Effector memory CD8-positive, alpha-beta T cell (primary cell): ENCODE data around the gene RBBP5.
A peak's percentile ranks its signal among the peaks of the same experiment; 100 is the strongest.

Source experiments
- ATAC-seq: fragments of 150-1000 bp; cut with Tn5 transposase; replicated peaks from 2 replicates; pipeline ENCODE4 v1.10.0; 2021; ENCODE audit warnings: mild to moderate bottlenecking, moderate library complexity
- DNase-seq, 3 experiments: peaks; one replicate each; pipeline ENCODE4 v3.0.0; 2021
- H3K27ac Mint-ChIP-seq, 2 donors: one replicate each; pipeline ENCODE4 v1.8.0; 2022; ENCODE audit warnings: mild to moderate bottlenecking in 2 of 2, mixed read lengths in 2 of 2, moderate library complexity in 2 of 2
- H3K27me3 Mint-ChIP-seq, 2 donors: one replicate each; pipeline ENCODE4 v1.8.0; 2022; ENCODE audit warnings: mixed read lengths in 2 of 2
- H3K36me3 Mint-ChIP-seq: one replicate; pipeline ENCODE4 v1.8.0; 2022; ENCODE audit warnings: mild to moderate bottlenecking, moderate library complexity, mixed read lengths; ENCODE audit not compliant: insufficient read depth
- H3K4me1 Mint-ChIP-seq, 2 donors: one replicate each; pipeline ENCODE4 v1.8.0; 2022; ENCODE audit warnings: low read depth in 2 of 2, mixed read lengths in 2 of 2
- H3K4me3 Mint-ChIP-seq, 2 donors: one replicate each; pipeline ENCODE4 v1.8.0; 2022; ENCODE audit warnings: mild to moderate bottlenecking in 2 of 2, mixed read lengths in 2 of 2, moderate library complexity in 2 of 2
- H3K9me3 Mint-ChIP-seq, 2 donors: one replicate each; pipeline ENCODE4 v1.8.0; 2022; ENCODE audit warnings: mixed read lengths in 2 of 2

RBBP5 gene

DNA sequence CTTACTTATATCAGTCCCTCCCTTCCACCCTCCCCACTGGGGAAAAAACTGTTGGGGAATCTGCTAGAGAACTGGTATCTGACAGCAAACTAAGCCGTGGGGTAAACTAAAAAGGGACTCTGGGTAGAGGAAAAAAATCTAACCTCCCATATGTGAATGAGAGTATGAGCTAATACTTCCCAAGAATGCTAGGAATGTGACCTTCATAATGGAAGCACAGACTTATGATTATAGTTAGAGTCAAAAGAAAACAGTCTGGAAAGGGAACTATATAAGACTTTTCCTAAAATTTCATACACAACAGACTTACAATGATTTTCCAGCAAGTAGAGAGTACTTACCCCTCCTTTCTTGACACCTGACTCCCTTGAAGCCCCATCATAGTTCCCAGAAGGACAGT lies 23.0 kb upstream of the RBBP5 start:
- H3K4me1 Mint-ChIP-seq, result peaks cover 5 to 9% of the 10 kb centered on the region in 2 donors
- peaks cover 27% of the 10 kb centered on the region for H3K36me3 Mint-ChIP-seq
- DNase-seq (no peak), ATAC-seq (no peak)
- H3K4me3 Mint-ChIP-seq, result no peak overlapping the region
- H3K27ac Mint-ChIP-seq, result peak overlapping the region in 1 of 2 donors; percentile 33
- no peaks in the 10 kb centered on the region for H3K27me3 Mint-ChIP-seq
- no peaks in the 10 kb centered on the region for H3K9me3 Mint-ChIP-seq

DNA sequence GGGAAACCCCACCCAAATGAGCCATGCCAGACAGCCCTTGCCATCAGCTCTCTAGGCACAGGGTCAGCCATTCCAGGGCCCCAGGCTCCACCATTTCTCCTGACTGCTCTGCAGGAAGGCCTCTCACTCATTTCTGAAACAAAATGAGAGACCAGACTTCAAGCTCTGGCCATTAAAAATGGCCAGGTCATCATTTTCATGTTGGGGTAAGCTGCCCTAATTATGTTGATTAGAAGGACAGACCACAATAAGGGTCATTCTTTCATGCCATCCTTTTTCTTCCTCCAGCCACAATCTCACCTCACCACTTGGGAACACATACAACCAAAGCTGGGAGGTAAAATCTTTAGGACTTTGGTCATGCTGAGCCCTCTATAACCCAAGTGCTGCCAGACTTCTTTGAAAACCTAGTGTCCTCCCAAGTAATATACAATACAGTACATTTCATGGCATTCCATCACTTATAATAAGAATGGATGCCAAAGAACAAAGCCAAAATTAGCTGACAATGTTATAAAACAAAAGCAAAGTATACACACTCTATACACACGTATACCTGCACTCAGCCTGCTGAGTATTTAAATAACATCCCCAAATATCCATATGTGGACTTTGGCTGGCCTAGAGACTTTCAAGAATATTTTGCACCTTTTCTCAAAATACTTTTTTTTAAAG lies 22.4 kb upstream of the RBBP5 start:
- ATAC-seq (no peak), DNase-seq (no peak)
- Mint-ChIP-seq H3K4me1 (peaks cover 5 to 9% of the 10 kb centered on the region in 2 donors), H3K27me3 (no peaks in the 10 kb centered on the region), H3K36me3 (peaks cover 27% of the 10 kb centered on the region), H3K9me3 (no peaks in the 10 kb centered on the region), H3K4me3 (no peak overlapping the region), H3K27ac (no peak overlapping the region)

DNA sequence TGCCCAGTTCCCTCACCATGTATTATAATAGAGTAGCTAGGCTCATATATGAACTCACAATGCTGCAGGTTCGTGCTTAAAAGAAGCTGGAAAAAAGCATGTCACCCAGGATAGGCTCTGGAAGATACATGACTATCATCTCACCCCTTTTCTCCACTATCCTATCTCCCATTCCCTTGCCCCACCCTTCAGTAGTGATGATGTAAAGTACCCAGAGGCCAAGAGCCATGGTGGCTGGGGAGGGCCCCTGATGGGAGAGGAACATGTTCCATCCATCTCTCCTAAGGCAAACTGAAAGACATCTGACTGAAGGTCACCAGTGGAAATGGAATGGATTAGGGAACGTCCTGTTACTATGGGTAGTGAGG lies 20.3 kb upstream of the RBBP5 start:
- no peaks in the 10 kb centered on the region for H3K27me3 Mint-ChIP-seq
- peak overlapping the region; percentile 36 to 44 for H3K27ac Mint-ChIP-seq
- H3K4me1 Mint-ChIP-seq, result peaks cover 5 to 9% of the 10 kb centered on the region in 2 donors
- no peaks in the 10 kb centered on the region for H3K9me3 Mint-ChIP-seq
- DNase-seq (no peak), ATAC-seq (no peak)
- H3K36me3 Mint-ChIP-seq, result peaks cover 14% of the 10 kb centered on the region
- peak overlapping the region in 1 of 2 donors; percentile 36 for H3K4me3 Mint-ChIP-seq

DNA sequence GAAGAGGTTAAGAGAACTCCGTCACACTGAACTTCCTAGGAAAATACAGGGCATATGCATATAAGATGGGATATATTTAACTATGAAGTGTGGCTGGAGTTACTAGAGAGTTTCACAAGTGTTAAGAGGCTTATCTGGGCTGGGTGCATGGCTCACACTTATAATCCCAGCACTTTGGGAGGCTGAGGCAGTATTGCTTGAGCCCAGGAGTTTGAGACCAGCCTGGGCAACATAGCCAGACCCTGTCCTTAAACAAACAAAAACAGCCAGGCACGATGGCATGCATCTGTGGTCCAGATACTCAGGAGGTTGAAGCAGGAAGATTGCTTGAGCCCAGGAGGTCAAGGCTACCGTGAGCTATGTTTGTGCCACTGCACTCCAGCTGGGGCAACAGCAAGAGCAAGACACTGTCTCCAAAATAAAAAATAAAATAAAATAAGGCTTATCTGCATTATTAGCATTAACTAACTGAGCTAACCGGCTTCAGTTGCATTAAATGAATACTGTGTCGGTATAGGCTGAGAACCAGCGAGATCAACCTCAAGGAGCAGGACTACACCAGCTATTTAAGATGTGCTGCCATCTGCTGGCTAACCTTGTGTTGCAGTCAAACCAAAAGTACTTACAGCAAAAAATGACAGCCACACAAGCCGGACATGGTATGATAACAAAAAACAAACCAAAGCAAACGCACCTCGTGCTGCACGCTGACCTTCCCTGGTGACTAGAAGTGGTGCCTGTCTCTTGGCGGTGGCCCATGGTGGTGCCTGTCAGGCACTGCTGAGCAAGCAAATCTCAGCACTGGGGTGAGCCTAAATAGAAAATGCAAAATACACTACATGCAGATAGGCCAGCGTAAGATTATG lies 19.7 kb upstream of the RBBP5 start:
- DNase-seq (peak; percentile 58 to 78 (median 72)), ATAC-seq (peak; percentile 92)
- Mint-ChIP-seq H3K27me3 (no peaks in the 10 kb centered on the region), H3K27ac (peak overlapping the region; percentile 36 to 44), H3K36me3 (peaks cover 8% of the 10 kb centered on the region), H3K4me1 (peaks cover 5 to 9% of the 10 kb centered on the region in 2 donors), H3K9me3 (no peaks in the 10 kb centered on the region), H3K4me3 (peak overlapping the region in 1 of 2 donors; percentile 36)

DNA sequence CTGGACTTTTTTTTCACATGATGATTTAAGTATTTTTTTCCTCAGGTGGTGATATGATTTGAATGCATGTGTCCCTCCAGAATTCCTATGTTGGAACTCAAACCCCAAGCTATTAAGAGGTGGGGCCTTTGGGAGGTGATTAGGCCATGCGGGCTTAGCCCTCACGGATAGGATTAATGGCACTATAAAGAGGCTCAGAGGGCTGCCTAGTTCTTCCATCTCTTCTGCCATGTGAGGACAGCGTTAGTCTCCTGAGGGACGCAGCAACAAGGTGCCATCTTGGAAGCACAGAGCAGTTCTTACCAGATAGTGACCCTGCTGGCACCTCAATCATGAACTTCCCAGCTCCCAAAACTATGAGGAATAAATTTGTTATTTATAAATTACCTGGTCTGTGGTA lies 18.3 kb upstream of the RBBP5 start:
- Mint-ChIP-seq H3K27ac (no peak overlapping the region), H3K4me1 (peaks cover 5 to 9% of the 10 kb centered on the region in 2 donors), H3K9me3 (no peaks in the 10 kb centered on the region), H3K27me3 (no peaks in the 10 kb centered on the region), H3K4me3 (no peak overlapping the region), H3K36me3 (no peaks in the 10 kb centered on the region)
- no peak for DNase-seq
- no peak for ATAC-seq

DNA sequence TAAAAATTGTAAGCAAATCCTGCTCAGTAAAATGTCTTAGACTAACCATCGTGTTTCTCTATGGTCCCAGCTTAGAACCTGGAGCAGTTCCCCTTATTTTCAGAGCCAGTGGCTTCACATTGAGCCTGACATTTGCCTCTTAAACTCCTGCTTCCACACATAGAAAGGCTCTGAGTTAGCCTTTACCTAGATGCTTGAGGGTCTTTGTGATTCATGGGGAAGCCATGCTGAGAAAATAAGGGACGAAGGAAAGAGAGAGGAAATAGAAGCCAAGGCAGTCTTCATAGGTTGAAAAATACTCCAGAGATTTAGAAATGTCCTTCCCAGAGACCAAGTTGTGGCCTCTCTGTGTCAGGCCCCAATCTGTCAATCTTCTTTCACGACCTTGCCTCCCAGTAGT lies 16.1 kb upstream of the RBBP5 start:
- no peaks in the 10 kb centered on the region for H3K27me3 Mint-ChIP-seq
- H3K9me3 Mint-ChIP-seq, result no peaks in the 10 kb centered on the region
- H3K4me1 Mint-ChIP-seq, result peaks cover 5 to 9% of the 10 kb centered on the region in 2 donors
- H3K27ac Mint-ChIP-seq, result no peak overlapping the region
- H3K4me3 Mint-ChIP-seq, result no peak overlapping the region
- no peaks in the 10 kb centered on the region for H3K36me3 Mint-ChIP-seq
- DNase-seq (no peak), ATAC-seq (no peak)

DNA sequence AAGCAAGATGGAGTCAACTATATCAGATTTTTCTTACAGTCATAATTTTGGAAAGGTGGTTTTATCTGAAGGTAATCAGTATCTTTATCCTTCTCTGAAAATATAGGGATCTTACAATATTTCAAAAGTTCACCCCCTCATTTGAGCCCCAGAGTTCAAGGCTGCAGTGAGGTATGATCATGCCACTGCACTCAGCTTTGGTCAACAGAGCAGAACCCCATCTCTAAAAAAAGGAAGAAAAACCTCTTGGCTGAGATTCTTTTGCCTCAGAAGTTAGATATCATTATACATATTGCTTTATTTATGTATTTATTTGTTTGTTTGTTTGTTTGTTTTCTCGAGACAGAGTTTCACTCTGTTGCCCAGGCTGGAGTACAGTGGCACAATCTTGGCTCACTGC lies 11.5 kb upstream of the RBBP5 start:
- Mint-ChIP-seq H3K4me3 (no peak overlapping the region), H3K36me3 (no peaks in the 10 kb centered on the region), H3K4me1 (no peaks in the 10 kb centered on the region), H3K27me3 (peaks cover 0 to 6% of the 10 kb centered on the region in 2 donors), H3K9me3 (no peaks in the 10 kb centered on the region), H3K27ac (no peak overlapping the region)
- no peak for DNase-seq
- no peak for ATAC-seq

DNA sequence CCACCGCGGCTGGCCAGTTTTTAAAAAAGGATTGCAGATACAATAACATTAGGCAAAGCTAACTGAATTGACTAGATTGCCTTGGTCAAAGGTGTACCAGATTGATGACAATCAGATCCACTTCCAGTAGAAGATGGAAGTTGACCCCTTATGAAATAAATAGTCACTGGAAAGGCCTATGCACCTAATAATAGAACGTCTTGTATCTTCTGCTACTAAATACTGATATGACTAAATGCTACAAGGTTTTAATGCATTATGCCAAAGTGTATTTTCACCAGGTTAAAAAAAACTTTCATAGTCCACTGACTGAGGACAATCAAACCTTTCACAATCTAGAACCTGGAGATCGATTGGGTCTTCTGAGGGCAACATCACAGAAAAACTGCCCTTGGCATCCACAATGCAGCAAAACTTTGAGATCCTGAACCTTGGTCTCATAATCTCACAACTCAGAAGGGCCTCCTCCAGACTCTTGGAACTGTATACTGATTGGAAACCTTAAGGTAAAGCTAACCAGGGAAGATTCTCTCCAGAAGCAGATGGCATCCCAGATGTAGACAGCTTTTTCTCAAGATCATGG lies 7.8 kb upstream of the RBBP5 start:
- ATAC-seq, result no peak
- Mint-ChIP-seq H3K4me1 (no peaks in the 10 kb centered on the region), H3K4me3 (no peak overlapping the region), H3K9me3 (no peaks in the 10 kb centered on the region), H3K27ac (no peak overlapping the region), H3K27me3 (peaks cover 0 to 6% of the 10 kb centered on the region in 2 donors), H3K36me3 (no peaks in the 10 kb centered on the region)
- no peak for DNase-seq

DNA sequence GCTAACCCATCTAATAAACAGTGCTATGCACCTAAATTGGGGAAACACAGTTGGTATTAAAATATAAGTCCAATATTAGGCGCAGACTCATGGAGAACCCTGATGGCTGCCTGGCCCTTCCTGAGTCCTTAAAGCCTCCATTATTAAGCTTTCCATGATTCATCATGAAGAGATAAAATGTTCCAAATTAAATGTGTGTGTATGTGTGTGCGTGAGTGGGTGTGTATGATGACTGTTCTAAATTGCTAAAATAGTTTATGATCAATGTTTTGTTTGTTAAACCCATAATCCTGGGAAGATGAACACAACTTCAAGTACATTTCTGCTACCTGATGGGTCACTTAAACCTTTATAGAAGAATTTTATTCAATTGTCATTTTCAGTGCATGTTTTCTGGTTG lies 6.3 kb upstream of the RBBP5 start:
- DNase-seq (no peak), ATAC-seq (no peak)
- H3K36me3 Mint-ChIP-seq, result no peaks in the 10 kb centered on the region
- H3K27ac Mint-ChIP-seq, result no peak overlapping the region
- H3K27me3 Mint-ChIP-seq, result peaks cover 0 to 6% of the 10 kb centered on the region in 2 donors
- H3K4me3 Mint-ChIP-seq, result no peak overlapping the region
- H3K9me3 Mint-ChIP-seq, result no peaks in the 10 kb centered on the region
- no peaks in the 10 kb centered on the region for H3K4me1 Mint-ChIP-seq

DNA sequence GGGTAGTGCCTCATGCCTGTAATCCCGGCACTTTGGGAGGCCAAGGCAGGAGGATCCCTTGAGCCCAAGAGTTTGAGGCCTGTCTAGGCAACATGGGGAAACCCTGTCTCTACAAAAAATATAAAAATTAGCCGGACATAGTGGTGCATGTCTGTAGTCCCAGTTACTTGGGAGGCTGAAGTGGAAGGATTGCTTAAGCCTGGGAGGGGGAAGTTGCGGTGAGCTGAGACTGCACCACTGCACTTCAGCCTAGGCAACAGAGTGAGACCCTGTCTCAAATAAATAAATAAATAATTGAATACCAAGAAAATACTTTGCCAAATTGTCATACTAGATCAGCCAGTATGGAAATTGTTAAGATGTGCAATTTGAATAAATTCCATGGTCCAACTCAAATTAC lies 5.9 kb upstream of the RBBP5 start:
- no peaks in the 10 kb centered on the region for H3K4me1 Mint-ChIP-seq
- no peak for DNase-seq
- H3K9me3 Mint-ChIP-seq, result no peaks in the 10 kb centered on the region
- H3K4me3 Mint-ChIP-seq, result no peak overlapping the region
- H3K27me3 Mint-ChIP-seq, result peaks cover 0 to 6% of the 10 kb centered on the region in 2 donors
- no peaks in the 10 kb centered on the region for H3K36me3 Mint-ChIP-seq
- ATAC-seq, result no peak
- no peak overlapping the region for H3K27ac Mint-ChIP-seq

DNA sequence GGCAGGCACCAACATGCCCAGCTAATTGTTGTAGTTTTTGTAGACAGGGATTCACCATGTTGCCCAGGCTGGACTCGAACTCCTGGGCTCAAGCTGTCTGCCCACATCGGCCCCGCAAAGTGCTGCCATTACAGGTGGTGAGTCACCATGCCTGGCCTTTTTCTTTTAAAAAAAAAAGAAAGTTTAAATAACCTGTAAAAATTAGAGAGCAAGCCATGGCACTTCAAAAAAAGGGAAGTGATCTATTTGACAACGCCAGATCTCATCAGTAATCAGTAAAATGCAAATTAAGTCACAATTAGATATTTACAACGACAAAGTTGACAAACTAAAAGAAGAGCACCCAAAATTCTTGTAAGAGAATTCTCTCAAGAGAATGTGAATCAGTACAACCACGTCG lies 2.9 kb upstream of the RBBP5 start:
- no peak for DNase-seq
- no peaks in the 10 kb centered on the region for H3K27me3 Mint-ChIP-seq
- peaks cover 15% of the 10 kb centered on the region for H3K36me3 Mint-ChIP-seq
- H3K27ac Mint-ChIP-seq, result no peak overlapping the region
- H3K4me3 Mint-ChIP-seq, result no peak overlapping the region
- peaks cover 17 to 22% of the 10 kb centered on the region in 2 donors for H3K4me1 Mint-ChIP-seq
- no peak for ATAC-seq
- H3K9me3 Mint-ChIP-seq, result no peaks in the 10 kb centered on the region

DNA sequence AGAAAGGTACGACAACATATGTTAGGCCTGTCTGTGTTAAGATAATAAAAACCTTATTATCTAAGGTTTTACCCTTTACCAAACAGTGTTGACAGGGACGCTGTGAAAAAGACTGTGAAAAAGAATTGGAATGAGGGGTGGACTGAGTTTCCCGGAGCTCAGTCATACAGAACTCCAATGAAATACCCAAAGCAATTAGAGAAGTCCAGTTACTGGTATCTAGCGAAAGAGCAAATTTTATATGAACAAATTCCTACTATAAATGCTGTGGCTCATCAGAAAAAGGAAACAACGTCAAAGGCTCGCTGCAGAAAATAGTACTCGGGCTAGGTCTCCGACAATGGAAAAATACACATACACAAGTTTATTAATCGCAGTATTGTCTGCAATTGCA lies 708 bp upstream of the RBBP5 start:
- H3K4me1 Mint-ChIP-seq, result peaks cover 27 to 38% of the 10 kb centered on the region in 2 donors
- no peaks in the 10 kb centered on the region for H3K9me3 Mint-ChIP-seq
- H3K36me3 Mint-ChIP-seq, result peaks cover 25% of the 10 kb centered on the region
- DNase-seq (no peak), ATAC-seq (no peak)
- peak overlapping the region; percentile 100 for H3K27ac Mint-ChIP-seq
- H3K27me3 Mint-ChIP-seq, result no peaks in the 10 kb centered on the region
- peak overlapping the region; percentile 99 to 100 for H3K4me3 Mint-ChIP-seq

DNA sequence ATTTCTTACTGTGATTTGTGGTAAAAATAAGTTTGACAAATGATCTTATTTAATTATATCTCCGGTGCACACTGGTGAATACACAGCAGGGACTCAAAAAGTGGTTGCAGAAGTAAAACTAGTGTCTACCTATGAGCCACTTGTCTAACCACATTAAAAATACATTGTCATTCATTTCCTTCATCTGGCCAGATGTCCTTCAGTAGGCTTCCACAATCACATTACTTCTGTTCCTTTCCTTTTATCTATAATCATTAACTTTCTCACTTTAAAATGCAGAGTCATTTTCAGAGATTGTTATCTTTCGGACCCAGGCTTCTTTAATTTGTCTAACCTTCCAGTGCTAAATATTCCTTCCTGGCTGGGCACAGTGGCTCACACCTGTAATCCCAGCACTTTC lies 3.0 kb downstream of the RBBP5 start:
- no peak overlapping the region for H3K27ac Mint-ChIP-seq
- no peaks in the 10 kb centered on the region for H3K27me3 Mint-ChIP-seq
- ATAC-seq (no peak), DNase-seq (no peak)
- no peaks in the 10 kb centered on the region for H3K9me3 Mint-ChIP-seq
- H3K36me3 Mint-ChIP-seq, result peaks cover 42% of the 10 kb centered on the region
- peaks cover 27 to 51% of the 10 kb centered on the region in 2 donors for H3K4me1 Mint-ChIP-seq
- H3K4me3 Mint-ChIP-seq, result peak overlapping the region in 1 of 2 donors; percentile 40

DNA sequence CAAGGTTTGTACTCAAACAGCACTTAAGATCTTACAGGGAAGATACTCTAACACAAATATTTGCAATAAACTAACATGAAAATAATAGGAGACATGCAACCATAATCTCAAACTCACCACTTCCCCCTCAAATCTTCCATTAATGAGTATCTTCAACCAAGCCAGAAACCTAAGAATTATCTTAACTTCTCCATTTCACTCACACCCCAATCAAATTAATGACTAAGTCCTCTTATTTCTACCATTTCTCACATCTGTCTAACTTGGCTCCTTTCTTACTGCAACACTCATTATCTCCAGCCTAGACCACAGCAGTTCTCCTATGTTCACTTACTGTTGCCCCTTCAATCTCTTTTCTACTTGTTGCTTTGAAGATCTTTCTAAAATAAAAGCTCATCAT lies 10.4 kb downstream of the RBBP5 start:
- H3K27ac Mint-ChIP-seq, result peak overlapping the region in 1 of 2 donors; percentile 1
- H3K4me1 Mint-ChIP-seq, result peaks cover 7 to 24% of the 10 kb centered on the region in 2 donors
- no peaks in the 10 kb centered on the region for H3K27me3 Mint-ChIP-seq
- H3K9me3 Mint-ChIP-seq, result no peaks in the 10 kb centered on the region
- DNase-seq (no peak), ATAC-seq (no peak)
- no peak overlapping the region for H3K4me3 Mint-ChIP-seq
- H3K36me3 Mint-ChIP-seq, result peaks cover 39% of the 10 kb centered on the region
